ENCODE measurements around the gene CALM1.

DNA sequence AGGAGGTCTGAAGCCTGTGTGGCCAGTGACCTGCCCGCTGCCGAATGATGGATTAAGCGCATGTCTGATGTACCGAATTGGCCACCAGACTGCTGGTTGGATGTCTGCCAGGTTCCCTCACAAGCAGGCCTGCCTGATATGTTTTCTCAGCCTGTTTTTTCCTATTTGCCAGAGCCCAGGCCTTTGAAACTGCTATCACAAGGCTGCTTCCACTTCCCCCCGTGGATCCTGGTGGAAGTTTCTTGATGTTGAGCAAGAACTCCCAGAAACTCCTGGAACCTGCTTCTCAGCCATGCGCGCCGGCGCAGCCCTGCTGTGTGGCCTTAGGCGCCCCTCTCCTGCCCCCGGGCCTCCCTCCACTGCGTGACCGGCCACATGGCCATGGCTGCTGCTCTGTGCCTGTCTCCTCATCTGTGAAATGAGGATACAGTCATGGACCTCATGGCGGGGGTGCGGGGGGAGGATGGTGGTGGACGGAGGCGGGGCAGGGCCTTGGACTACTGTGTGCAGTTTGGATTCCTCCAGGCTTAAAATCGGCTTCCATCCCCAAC is 56.6 kb downstream of the CALM1 start:
- TF ChIP-seq YY1 (IDR thresholded peaks at IDR 0.05; ENCODE audit: insufficient read depth, insufficient read length) (no peak), SUZ12 (IDR thresholded peaks at IDR 0.05; ENCODE audit: extremely low read depth, insufficient read depth, insufficient read length) (no peak)

Measured in NT2/D1 (cell line).